ENCODE measurements around the gene MAGEE2.
"Not testable (repeated sequence)": the region's sequence is repeated elsewhere in the genome, so short reads cannot be mapped to it uniquely, and the experiment has no call there.

MAGEE2 gene

GRCh38 chrX:75784680-75785491 is at the start of gene MAGEE2:
Gene MAGEE2 (minus strand): TSS chrX:75785254. CDS start chrX:75785051, 203 bp downstream.
- DNase-seq = no peak

- no peak for DNase-seq
These were observed 1.2 kb upstream of the MAGEE2 start for GRCh38 chrX:75786290-75786689.

- no peak for DNase-seq
These were observed 3.4 kb downstream of the MAGEE2 start for GRCh38 chrX:75781611-75782010.

- not testable (repeated sequence) for DNase-seq
These were observed 17.0 kb downstream of the MAGEE2 start for GRCh38 chrX:75768063-75768462.

- no peak for DNase-seq
These were observed 36.6 kb downstream of the MAGEE2 start for GRCh38 chrX:75748431-75748830.

- DNase-seq = no peak
These were observed 38.0 kb downstream of the MAGEE2 start for GRCh38 chrX:75746891-75747639.
